Common myeloid progenitor, CD34-positive (primary cell): ENCODE results near the gene MICALL2.

ENCODE experiments used
- CTCF ChIA-PET: fragments of 350-600 bp; sonication (Branson Sonifier 250); formaldehyde crosslinking; loops from one replicate; lab custom pipeline; 2021; ENCODE audit warnings: antibody characterized with exemption; lab: Charles Lee
- POLR2A ChIA-PET: fragments of 350-600 bp; sonication (Branson Sonifier 250); formaldehyde crosslinking; loops from one replicate; lab custom pipeline; 2021; ENCODE audit warnings: antibody characterized with exemption; lab: Charles Lee
- DNase-seq, 3 donors: peaks; one replicate each; pipeline versions ENCODE4 v3.0.0 to v3.0.0-alpha.2; 2013
- H3K27ac ChIP-seq, 2 experiments: 1 replicate in 1 of 2; 2 replicates in 1 of 2; pipeline ENCODE4 v1.7.0; 2013; ENCODE audit warnings: inconsistent platforms in 2 of 2, low read length in 2 of 2, mild to moderate bottlenecking in 2 of 2, low read depth in 1 of 2, moderate library complexity in 1 of 2; ENCODE audit not compliant: severe bottlenecking in 2 of 2, insufficient read depth in 1 of 2, poor library complexity in 1 of 2
- H3K27me3 ChIP-seq, 5 experiments: replicated peaks in 2 of 5; 1 replicate in 3 of 5; 2 replicates in 2 of 5; pipeline versions ENCODE4 v1.6.1 to v1.7.0; 2013; ENCODE audit warnings: low read length in 4 of 5, mild to moderate bottlenecking in 2 of 5, moderate library complexity in 2 of 5, inconsistent platforms in 1 of 5; ENCODE audit not compliant: insufficient read depth in 5 of 5, control insufficient read depth in 4 of 5
- H3K36me3 ChIP-seq, 4 experiments: 1 replicate in 2 of 4; 2 replicates in 2 of 4; pipeline versions ENCODE4 v1.6.1 to v1.7.0; 2013; ENCODE audit warnings: low read length in 3 of 4, control low read depth in 1 of 4, mild to moderate bottlenecking in 1 of 4; ENCODE audit not compliant: control insufficient read depth in 4 of 4, insufficient read depth in 4 of 4
- H3K4me1 ChIP-seq, 4 experiments: 1 replicate in 3 of 4; 2 replicates in 1 of 4; pipeline versions ENCODE4 v1.6.1 to v1.7.1; 2013; ENCODE audit warnings: low read length in 3 of 4, mild to moderate bottlenecking in 3 of 4, control low read depth in 1 of 4, inconsistent platforms in 1 of 4, moderate library complexity in 1 of 4; ENCODE audit not compliant: control insufficient read depth in 4 of 4, insufficient read depth in 4 of 4; ENCODE audit errors: control extremely low read depth in 1 of 4
- H3K4me3 ChIP-seq, 7 experiments: 1 replicate in 4 of 7; 2 replicates in 3 of 7; pipeline versions ENCODE4 v1.5.1 to v1.7.0; 2013; ENCODE audit warnings: mild to moderate bottlenecking in 7 of 7, low read length in 6 of 7, moderate library complexity in 6 of 7, inconsistent platforms in 2 of 7, low read depth in 2 of 7, control low read depth in 1 of 7; ENCODE audit not compliant: insufficient read depth in 4 of 7, control insufficient read depth in 1 of 7; ENCODE audit errors: extremely low read depth in 1 of 7
- H3K9me3 ChIP-seq, 5 experiments: 1 replicate in 4 of 5; 2 replicates in 1 of 5; pipeline versions ENCODE4 v1.6.1 to v1.7.1; 2013; ENCODE audit warnings: low read length in 4 of 5, mild to moderate bottlenecking in 2 of 5, inconsistent platforms in 1 of 5, low read depth in 1 of 5, moderate library complexity in 1 of 5; ENCODE audit not compliant: control insufficient read depth in 4 of 5, insufficient read depth in 2 of 5; ENCODE audit errors: control extremely low read depth in 1 of 5
- WGBS: methylation state at CpG from one replicate; pipeline ENCODE4 v1.1.5; 2013; ENCODE audit not compliant: insufficient coverage; 5-methylcytosine and 5-hydroxymethylcytosine counted together

Gene MICALL2

DNA sequence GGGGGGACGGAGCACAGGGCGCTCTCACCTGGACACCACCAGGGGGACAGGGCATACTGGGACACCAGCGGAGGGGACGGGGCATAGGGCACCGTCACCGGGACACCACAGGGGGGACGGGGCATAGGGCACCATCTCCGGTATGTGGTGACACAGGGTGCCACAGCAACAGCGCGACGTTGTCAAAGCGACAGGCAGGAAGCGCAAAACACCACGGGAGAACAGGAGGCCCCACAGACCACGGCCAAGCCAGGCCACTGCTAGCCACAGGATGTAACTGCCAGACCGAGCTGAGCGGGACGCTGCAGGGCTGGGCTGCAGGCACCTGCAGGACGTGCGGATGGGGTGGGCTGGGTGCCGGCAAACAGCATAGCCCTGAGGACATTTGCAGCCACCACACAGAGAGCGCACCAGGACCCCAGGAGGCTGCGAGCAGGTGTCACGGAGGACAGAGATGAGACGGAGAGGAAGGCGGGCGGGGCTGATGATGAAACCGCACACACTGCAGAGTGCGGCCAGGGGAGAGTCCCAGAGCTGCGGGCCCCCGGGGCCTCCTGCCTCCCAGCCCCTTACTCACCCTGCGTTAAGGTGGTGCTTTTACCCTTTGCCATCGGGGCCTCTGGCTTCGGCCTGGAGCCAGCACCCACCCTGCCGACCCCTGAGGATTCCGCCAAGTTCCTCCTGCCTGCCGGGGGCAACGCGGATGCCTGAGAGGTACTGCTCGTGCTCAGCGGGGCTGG, 17.5 kb downstream of the MICALL2 start:
- Histone ChIP-seq H3K4me3 (no peak overlapping the region), H3K27me3 (no peaks in the 10 kb centered on the region), H3K27ac (no peak overlapping the region), H3K36me3 (no peaks in the 10 kb centered on the region), H3K4me1 (no peaks in the 10 kb centered on the region), H3K9me3 (no peaks in the 10 kb centered on the region)
- ChIA-PET CTCF (no interaction called here), POLR2A (no interaction called here)
- WGBS = 88% methylated on average over 40 of the region's 41 CpGs
- no peak for DNase-seq

DNA sequence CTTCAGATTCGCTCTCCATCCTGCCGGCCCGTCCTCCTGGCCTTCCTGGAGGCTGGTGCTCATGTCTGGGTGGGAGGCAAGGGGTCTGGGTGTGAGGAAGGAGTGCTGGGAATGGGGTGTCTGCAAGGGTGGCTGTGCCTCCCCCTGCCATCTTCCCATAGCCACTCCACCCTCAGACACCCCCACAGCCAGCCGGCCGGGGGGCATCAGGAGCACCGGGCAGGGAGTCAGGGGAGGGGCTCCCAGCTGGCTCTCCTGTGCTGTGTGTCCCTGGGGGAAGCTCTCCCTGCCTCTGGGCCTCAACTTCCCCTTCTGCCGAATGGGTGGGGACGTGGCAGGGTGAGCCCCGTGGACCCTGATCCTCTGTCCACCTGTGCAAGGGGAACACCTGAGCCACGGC, 18.6 kb downstream of the MICALL2 start:
- Histone ChIP-seq H3K9me3 (no peaks in the 10 kb centered on the region), H3K4me3 (no peak overlapping the region), H3K27me3 (no peaks in the 10 kb centered on the region), H3K36me3 (no peaks in the 10 kb centered on the region), H3K27ac (no peak overlapping the region), H3K4me1 (no peaks in the 10 kb centered on the region)
- DNase-seq = no peak
- POLR2A ChIA-PET = no interaction called here
- 92% methylated on average over 5 of the region's 10 CpGs for WGBS
- CTCF ChIA-PET = interaction anchor here (0.7 to 1.1 kb wide), 2 partner anchors 14 to 34 kb away, joined by 3 read pairs; no protein-coding TSS in a partner anchor

- no peak for DNase-seq
- ChIA-PET CTCF (interaction anchor here (1.1 to 1.4 kb wide), 2 partner anchors 13 to 22 kb away, joined by 3 to 5 read pairs; no protein-coding TSS in a partner anchor), POLR2A (no interaction called here)
- H3K36me3 ChIP-seq = no peaks in the 10 kb centered on the region
- no peaks in the 10 kb centered on the region for H3K9me3 ChIP-seq
- no peaks in the 10 kb centered on the region for H3K27me3 ChIP-seq
- no peak overlapping the region for H3K4me3 ChIP-seq
- WGBS = 95% methylated on average over 25 of the region's 31 CpGs
- no peaks in the 10 kb centered on the region for H3K4me1 ChIP-seq
- no peak overlapping the region for H3K27ac ChIP-seq
These were observed 19.6 kb downstream of the MICALL2 start for GRCh38 chr7:1439373-1440363.

DNA sequence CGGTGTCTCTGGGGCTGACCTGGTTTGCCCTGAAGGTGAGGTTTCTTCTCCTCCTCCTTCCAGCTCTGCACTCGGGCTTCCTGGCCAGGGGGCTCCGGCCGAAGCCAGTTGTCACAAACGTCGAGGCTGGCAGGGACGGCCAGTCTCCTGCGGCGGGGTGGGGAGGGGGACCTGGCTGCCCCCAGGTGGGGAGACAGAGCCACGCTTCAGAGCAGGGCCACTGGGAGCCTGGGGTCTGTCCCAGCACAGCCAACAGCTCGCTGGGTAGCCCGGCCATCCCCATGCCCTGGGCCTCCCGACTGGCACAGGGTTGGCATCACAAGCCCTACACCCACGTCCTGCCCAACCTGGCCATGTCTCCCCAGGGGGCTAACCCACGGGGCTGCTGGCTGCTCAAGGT, 20.4 kb downstream of the MICALL2 start:
- Histone ChIP-seq H3K27me3 (no peaks in the 10 kb centered on the region), H3K27ac (no peak overlapping the region), H3K36me3 (no peaks in the 10 kb centered on the region), H3K4me3 (no peak overlapping the region), H3K4me1 (no peaks in the 10 kb centered on the region), H3K9me3 (no peaks in the 10 kb centered on the region)
- 93% methylated on average over 15 of the region's 15 CpGs for WGBS
- CTCF ChIA-PET = interaction anchor here (1.4 to 1.7 kb wide), 2 partner anchors 23 to 36 kb away, joined by 5 to 8 read pairs; no protein-coding TSS in a partner anchor
- no peak for DNase-seq
- POLR2A ChIA-PET = no interaction called here

DNA sequence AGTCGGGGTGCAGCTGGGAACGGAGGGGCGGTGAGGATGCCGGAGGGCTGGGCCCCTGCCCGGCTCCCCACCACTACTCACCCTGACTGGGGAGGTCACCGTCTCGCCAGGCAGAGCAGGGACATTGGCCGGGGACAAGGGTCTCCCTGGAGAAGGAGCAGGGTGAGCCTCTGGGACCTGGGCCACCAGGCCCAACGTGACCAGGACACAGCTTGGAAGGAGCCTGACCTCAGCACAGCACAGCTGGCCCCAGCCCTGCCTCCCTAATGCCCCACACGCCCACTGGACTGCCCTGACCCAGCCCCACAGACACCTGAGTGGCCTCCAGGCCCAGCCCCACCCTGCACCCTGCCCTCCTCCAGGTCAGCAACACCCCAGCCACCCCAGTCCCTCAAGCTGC, 21.1 kb downstream of the MICALL2 start:
- POLR2A ChIA-PET = no interaction called here
- CTCF ChIA-PET = interaction anchor here (1.4 to 1.7 kb wide), 2 partner anchors 23 to 36 kb away, joined by 5 to 8 read pairs; no protein-coding TSS in a partner anchor

GRCh38 chr7:1437155-1437880, 22.0 kb downstream of the MICALL2 start:
- no peak for DNase-seq
- H3K27ac ChIP-seq = no peak overlapping the region
- no peaks in the 10 kb centered on the region for H3K9me3 ChIP-seq
- no peaks in the 10 kb centered on the region for H3K4me1 ChIP-seq
- ChIA-PET POLR2A (no interaction called here), CTCF (interaction anchor here (1.7 kb wide), 1 partner anchor 37 kb away, joined by 8 read pairs; no protein-coding TSS in a partner anchor)
- no peaks in the 10 kb centered on the region for H3K36me3 ChIP-seq
- 97% methylated on average over 42 of the region's 43 CpGs for WGBS
- peaks cover 0 to 5% (median 0%) of the 10 kb centered on the region in 5 experiments for H3K27me3 ChIP-seq
- no peak overlapping the region for H3K4me3 ChIP-seq

More for the DNA sequence above, 21.1 kb downstream of the MICALL2 start:
- no peak for DNase-seq
- Histone ChIP-seq H3K4me3 (no peak overlapping the region), H3K27ac (no peak overlapping the region), H3K36me3 (no peaks in the 10 kb centered on the region), H3K9me3 (no peaks in the 10 kb centered on the region), H3K4me1 (no peaks in the 10 kb centered on the region), H3K27me3 (peaks cover 0 to 1% (median 0%) of the 10 kb centered on the region in 5 experiments)
- WGBS = 98% methylated on average over 10 of the region's 10 CpGs
